ENCODE data around the gene PDE4B.
"Not testable (repeated sequence)": the region's sequence is repeated elsewhere in the genome, so short reads cannot be mapped to it uniquely, and the experiment has no call there.

The PDE4B gene

DNA sequence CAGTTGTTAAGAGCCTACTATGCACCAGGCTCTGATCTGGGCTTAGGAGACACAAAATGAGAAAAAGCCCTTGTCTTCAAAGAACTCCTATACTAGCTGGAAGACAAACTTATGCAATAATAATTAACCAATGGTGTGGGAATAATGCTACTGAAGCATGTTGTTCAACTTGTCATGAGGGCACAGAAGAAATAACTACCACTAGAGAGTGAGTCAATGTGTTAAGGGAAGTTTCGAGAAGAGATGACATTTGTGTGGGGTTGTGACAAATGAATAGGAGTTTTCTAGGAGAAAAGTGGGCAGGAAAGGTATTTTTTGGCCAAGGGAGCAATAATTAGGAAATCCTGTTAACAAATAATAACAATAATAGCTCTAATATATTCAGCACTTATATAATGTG is 205.0 kb downstream of the PDE4B start:
- no peak for DNase-seq

DNA sequence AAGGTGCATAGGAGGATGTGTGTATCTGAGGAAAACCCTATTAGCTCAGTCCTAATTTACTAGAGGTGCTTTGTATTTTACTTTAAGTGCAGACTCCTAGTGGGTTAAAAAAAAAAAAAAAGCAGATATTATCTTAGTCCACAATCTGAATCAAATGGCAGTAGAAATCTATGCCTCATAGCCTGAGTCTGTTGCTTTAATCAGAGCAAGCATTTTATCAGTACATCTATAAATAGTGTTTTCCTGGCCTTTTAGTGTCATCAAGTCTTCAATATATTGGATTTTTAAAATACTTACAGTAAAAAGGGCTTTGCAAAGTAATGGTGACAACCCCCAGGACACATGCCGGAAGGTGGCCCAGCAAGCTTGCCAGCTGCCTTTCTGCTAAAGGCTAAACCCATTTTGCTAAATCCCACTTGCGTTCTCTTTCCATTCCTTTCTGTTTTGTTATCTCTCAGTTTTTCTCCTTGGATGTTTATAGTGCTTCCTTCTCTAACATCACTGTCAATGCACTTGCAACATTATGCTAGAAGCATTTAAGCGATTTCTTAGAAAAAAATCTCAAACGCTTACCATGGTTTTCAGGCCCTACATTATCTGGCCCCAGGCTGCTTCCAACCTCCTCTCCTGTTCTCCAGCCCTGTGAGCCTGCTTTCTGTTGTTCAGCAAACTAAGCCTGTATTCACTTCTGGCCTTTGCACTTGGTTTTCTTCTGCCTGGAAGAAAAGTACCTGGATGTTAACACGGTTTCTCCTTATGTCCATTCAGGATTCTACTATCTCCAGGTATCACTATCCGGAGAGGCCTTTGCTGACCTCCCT is 206.3 kb downstream of the PDE4B start:
- DNase-seq: no peak

DNA sequence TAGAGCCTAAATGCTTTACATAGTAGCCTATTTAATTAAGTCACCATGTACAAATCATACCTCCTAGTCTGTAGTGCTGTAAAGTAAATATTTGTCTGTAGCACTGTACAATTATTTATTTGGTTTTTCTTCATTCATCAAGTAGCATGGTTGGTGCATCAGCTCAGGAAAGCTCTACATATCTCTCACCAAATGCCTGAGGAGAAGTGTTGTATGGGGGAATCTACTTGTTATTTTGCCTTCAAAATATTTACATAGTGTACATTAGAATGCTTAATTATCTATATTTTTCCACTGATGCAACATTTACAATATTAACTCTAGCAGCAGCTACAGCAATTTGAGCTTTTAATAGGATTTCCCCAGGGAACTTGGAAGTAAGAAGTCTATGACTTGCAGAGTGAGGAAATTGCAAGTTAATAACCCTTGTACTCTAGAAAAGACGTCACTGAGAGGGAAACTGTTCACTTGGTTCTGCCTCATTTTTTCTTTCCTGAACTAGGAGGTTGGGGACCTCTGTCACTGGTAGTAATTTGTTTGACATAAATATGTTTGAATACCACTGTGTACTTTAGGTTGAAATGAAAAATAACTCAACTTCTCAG is 207.4 kb downstream of the PDE4B start:
- DNase-seq: no peak

DNA sequence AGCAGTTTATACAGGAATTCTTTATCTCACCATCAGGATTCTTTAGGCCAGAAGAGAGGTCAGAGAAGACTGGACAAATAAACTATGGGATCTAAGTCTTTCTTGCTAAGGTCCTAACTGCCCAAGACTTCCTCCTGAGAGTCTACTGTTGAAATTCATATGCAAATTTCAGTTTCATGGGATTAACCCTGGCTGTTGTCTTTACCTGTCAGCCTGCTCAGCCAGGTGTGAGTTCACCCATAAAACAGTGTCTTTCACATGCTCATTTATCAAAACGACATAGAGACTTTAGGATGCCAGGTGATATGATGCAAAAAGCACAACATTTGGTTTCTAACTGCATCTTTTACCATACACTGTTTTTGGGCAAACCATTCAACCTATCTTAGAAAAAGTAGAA is 211.0 kb downstream of the PDE4B start:
- DNase-seq: no peak

DNA sequence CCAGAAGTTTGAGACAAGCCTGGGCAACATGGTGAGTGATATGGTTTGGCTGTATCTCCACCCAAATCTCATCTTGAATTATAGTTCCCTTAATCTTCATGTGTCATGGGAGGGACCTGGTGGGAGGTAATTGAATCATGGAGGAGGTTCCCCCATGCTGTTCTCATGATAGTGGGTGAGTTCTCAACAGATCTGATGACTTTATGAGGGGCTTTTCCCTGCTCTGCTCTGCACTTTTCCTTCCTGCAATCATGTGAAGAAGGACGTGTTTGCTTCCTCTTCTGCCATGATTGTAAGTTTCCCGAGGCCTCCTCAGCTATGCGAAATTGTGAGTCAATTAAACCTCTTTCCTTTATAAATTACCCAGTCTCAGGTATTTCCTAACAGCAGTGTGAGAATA is 213.8 kb downstream of the PDE4B start:
- DNase-seq: not testable (repeated sequence)

DNA sequence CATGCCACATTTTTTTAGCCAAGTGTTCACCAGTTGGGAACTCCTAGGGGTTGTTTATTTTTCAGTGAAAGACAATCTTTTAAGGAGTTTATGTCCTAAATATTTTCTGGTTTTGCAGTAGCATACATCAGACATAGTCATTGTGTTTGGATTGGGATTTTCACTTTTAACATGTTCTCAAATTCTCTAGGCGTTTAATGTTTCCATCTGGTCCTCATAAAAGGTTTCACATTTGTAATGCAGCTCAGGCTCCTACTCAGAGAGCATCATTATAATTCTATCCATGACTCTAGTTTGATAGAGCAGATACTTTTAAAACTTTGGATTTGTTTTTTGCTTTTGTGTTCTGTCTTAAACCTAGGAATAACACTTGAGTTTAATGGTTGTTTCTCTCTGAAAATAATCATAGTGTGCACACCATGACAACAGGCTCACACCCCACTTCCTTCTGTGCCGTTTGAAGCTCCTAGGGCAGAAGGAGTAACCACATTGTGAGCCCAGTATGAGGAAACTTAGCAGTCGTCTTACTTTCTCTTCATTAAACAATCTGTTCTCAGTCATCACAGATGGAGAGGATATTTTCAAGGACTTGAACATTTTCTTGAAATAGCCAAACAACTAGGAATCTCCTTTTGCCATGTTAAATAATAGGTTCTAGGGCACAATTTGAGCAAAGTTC is 219.6 kb downstream of the PDE4B start:
- no peak for DNase-seq

DNA sequence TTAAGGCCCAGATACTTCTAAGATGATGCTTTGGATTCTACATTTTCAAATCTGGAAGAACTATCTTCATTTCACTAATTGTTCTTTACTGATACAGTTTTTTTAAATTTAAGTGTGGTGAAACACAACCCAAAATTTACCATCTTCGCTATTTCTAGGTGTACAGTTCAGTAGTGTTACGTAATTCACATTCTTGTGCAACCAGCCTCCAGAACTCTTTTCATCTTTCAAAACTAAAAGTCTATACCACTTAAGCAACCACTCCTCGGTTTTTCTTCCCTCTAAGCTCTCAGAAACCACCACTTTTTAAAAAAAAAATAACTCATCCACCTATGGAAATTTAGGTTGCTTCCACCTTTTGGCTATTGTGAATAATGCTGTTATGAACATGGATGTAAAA is 220.7 kb downstream of the PDE4B start:
- DNase-seq: no peak

- DNase-seq: no peak
These were observed 230.4 kb downstream of the PDE4B start for GRCh38 chr1:66022904-66023620.

DNA sequence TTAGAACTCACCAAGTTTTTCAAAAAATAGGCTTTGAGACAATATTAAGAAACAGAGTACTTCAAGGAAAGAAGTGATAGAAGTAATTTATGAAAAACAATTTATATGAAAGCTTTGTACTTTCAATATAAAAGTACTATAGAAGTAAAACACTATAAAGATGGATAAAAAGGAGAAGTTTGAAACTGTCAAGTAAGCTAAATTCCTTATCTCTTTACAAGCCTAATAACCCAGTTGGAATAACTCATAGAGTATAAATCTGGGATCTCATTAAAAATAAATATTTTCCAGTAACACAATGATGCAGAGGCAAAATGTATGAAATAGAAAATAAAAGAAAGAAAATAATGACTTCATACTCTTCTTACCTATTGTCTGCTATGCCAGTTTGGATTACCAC is 232.5 kb downstream of the PDE4B start:
- DNase-seq: no peak

- no peak for DNase-seq
These were observed 235.3 kb downstream of the PDE4B start for GRCh38 chr1:66028035-66028434.

DNA sequence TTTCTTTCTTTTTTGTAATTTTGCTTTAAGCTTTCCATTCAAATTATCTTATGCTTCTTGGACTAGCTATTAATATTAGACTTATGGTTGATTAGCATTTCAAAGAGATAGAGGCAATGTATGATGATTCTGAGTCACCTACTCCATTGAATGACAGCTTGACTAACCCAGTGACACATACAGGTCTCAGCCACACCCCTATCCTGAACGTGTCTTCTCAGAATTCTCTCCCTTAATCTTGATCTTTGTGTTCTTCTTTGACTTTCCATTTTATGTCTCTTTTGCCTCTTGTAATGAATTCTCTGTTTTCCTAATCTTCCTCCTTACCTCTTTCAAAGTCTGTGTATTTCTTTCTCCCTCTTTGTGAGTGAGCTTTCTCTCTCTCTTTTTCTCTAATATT is 241.1 kb downstream of the PDE4B start:
- no peak for DNase-seq

- no peak for DNase-seq
These were observed 243.0 kb downstream of the PDE4B start for GRCh38 chr1:66035616-66036245.

DNA sequence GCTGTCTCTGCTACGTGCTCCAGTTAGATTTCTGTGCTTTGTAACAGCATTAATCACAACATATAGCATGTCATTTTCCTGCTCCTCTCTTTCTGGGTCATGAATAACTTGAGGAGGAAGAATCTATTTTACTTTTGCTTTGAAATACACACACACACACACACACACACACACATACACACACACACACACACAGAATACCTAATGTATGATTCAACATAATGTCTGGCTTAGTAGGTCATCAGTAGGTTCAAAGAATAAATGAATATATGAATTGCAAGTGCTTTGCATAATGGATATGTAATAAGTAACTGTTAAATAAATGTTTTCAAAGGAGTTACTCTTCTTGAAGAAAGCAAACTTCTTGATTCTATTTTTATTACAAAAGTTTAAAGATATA is 249.0 kb downstream of the PDE4B start:
- no peak for DNase-seq

GRCh38 chr1:66043186-66043585 is 250.5 kb downstream of the PDE4B start:
- no peak for DNase-seq

DNA sequence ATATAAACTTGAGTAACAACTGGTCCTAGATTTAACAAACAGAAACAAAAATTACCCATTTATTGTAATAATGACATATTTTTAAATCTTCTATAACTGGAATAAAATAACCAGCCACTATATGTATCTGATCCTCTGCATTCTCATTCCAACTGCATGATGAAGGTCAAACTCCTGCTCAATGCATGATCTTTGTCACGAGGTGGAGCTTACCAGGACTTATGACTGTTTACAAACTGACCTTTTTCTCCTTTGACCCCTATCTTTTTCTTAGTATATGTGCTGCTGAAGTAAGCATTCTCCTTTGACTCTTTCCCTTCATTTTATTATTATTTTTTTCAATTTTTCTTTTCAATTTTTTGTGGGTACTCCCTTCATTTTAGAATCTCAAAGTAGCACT is 252.2 kb downstream of the PDE4B start:
- no peak for DNase-seq

DNA sequence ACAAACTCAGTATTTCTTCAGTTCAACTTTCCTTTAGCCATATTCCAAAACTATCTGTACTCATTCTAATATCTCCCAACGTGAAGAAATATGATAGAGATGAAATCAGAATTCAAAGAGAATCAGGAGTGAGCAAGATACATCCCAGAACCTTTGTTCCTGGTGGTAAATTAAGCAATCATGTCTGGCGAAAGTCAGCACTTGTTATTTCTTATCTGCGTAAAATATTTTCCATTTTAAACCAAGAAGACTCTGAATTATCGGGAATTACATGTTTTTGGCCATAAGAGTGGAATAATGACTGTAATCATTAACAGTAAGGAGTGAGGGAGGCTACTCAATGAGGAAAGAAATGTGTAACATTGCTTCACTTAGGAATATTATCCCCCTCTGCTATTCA is 253.7 kb downstream of the PDE4B start:
- no peak for DNase-seq

DNA sequence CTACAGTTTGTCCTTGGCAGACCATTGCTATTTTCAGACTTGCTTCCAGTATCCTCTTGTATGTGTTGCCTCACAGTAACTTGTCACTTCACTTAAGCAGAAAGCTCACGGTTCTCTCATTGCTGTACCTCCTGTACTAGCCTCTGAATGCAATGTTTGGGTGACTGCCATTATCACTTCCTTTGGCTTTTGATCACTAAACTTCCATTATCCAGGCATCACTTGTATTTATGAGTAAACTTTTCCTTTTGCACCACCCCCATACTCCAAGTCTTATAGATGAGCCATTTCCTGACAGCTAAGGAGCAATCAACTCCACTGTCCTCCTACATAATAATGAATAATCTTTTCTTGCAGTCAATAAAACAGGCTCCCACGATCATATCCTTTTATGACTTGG is 255.3 kb downstream of the PDE4B start:
- DNase-seq: no peak

DNA sequence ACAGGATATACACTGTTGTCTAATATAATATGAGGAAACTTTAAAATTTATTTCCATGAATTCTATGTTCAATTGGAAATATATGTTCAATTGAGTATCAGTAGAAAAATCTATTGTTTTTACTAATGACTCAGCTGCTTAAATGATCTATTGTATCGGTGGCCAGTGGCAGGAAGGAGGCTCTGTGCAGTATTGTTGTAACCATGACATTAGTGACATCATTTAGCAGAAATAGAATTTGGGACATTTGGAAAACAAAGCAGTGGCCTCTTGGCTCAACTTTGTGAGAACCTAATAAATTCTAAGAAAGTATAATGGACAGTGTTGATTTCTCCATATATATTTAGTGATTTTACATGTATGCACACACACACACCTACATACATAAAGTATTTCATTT is 257.4 kb downstream of the PDE4B start:
- no peak for DNase-seq

GRCh38 chr1:66050633-66051032 is 257.9 kb downstream of the PDE4B start:
- DNase-seq: no peak

DNA sequence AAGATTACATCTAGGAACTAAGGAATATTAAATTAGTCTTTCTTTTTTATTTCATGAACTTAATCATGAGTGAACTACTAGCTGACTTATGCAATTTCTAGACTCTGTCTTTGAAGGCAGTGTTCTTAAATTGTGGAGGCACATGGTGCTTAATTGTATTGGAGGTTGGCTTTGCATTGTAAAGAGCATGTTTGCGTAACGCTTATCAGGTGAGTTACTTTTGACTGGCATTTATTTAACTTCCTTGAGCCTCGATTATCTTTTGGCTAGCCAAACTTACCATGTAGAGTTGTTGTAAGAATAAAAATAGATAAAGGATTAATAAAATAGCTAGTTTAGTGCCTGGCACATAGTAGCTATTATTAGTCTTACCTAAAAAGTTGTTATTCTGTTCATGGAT is 262.4 kb downstream of the PDE4B start:
- no peak for DNase-seq

DNA sequence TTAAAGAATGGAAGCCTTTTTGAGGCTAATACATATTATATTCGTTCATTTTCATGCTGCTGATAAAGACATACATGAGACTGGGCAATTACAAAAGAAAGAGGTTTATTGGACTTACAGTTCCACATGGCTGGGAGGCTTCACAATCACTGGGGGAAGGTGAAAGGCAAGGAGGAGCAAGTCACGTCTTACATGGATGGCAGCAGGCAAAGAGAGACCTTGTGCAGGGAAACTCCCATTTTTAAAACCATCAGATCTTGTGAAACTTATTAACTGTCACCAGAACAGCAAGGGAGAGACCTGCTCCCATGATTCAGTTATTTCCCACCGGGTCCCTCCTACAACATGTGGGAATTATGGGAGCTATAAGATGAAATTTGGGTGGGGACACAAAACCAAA is 264.8 kb downstream of the PDE4B start:
- DNase-seq: not testable (repeated sequence)

GRCh38 chr1:66058558-66058957 is 265.9 kb downstream of the PDE4B start:
- no peak for DNase-seq

- not testable (repeated sequence) for DNase-seq
These were observed 274.5 kb downstream of the PDE4B start for GRCh38 chr1:66067219-66067618.

Measured in stimulated activated CD4-positive, alpha-beta T cell treated with anti-CD3 and anti-CD28 coated beads, Interleukin-4, amount 100 ng/mL, for 1 hour (primary cell).